ENCODE data around the gene CCDC51.

Gene CCDC51

GRCh38 chr3:48418140-48418539, 21.8 kb downstream of the CCDC51 start:
- DNase-seq = no peak

- DNase-seq = no peak
Observed at GRCh38 chr3:48417529-48418108, 22.3 kb downstream of the CCDC51 start.

- DNase-seq = no peak
Observed at GRCh38 chr3:48416546-48416945, 23.4 kb downstream of the CCDC51 start.

- no peak for DNase-seq
Observed at GRCh38 chr3:48416091-48416505, 23.8 kb downstream of the CCDC51 start.

- no peak for DNase-seq
Observed at GRCh38 chr3:48415251-48415953, 24.5 kb downstream of the CCDC51 start.

- no peak for DNase-seq
Observed at GRCh38 chr3:48414376-48415250, 25.3 kb downstream of the CCDC51 start.

GRCh38 chr3:48413611-48414010, 26.3 kb downstream of the CCDC51 start:
- no peak for DNase-seq

GRCh38 chr3:48413086-48413485, 26.8 kb downstream of the CCDC51 start:
- no peak for DNase-seq

GRCh38 chr3:48412375-48413001, 27.4 kb downstream of the CCDC51 start:
- DNase-seq = no peak

- no peak for DNase-seq
Observed at GRCh38 chr3:48411606-48412374, 28.1 kb downstream of the CCDC51 start.

- no peak for DNase-seq
Observed at GRCh38 chr3:48411041-48411588, 28.8 kb downstream of the CCDC51 start.

- no peak for DNase-seq
Observed at GRCh38 chr3:48410205-48411040, 29.5 kb downstream of the CCDC51 start.

GRCh38 chr3:48409291-48410201, 30.4 kb downstream of the CCDC51 start:
- no peak for DNase-seq

- no peak for DNase-seq
Observed at GRCh38 chr3:48408823-48409281, 31.1 kb downstream of the CCDC51 start.

- no peak for DNase-seq
Observed at GRCh38 chr3:48407542-48408099, 32.3 kb downstream of the CCDC51 start.

GRCh38 chr3:48406443-48407431, 33.2 kb downstream of the CCDC51 start:
- DNase-seq = no peak

- DNase-seq = no peak
Observed at GRCh38 chr3:48405971-48406370, 33.9 kb downstream of the CCDC51 start.

GRCh38 chr3:48405343-48405881, 34.5 kb downstream of the CCDC51 start:
- DNase-seq = no peak

All from amniotic stem cell (primary cell).